MCF 10A (cell line): Measurements from ENCODE around the gene LAMA3. TPM values are rescaled to one million over a fixed set of nuclear protein-coding genes. Genes with fewer than 3 reads are reported as not detected.
A peak's percentile ranks its signal among the peaks of the same experiment; 100 is the strongest.

Experiments used
- BruUV-seq: library from RNA; stranded (reverse); fragments of 400-500 nt; replicated peaks from 2 replicates; lab custom pipeline; 2021; lab: Mats Ljungman, UMichigan
- CTCF ChIA-PET: fragments of 300-600 bp; sonication (Branson Sonifier 250); formaldehyde crosslinking; extraction: SDS; loops from one replicate; lab custom pipeline; 2021; ENCODE audit warnings: antibody characterized with exemption, inconsistent platforms; lab: Yijun Ruan, JAX
- POLR2A ChIA-PET: fragments of 300-600, 350-650 bp; sonication (Branson Sonifier 250); formaldehyde crosslinking; extraction: SDS; loops from one replicate; lab custom pipeline; 2020; ENCODE audit warnings: antibody characterized with exemption, inconsistent platforms; lab: Yijun Ruan, JAX
- DNase-seq: peaks from one replicate; pipeline ENCODE4 v3.0.0-alpha.2; 2018; ENCODE audit not compliant: unreplicated experiment
- H3K27ac Mint-ChIP-seq: one replicate; pipeline ENCODE4 v1.8.0; 2022; ENCODE audit warnings: mild to moderate bottlenecking, low read depth, mixed read lengths; ENCODE audit not compliant: unreplicated experiment
- H3K27me3 Mint-ChIP-seq: one replicate; pipeline ENCODE4 v1.8.0; 2022; ENCODE audit warnings: mixed read lengths; ENCODE audit not compliant: insufficient read depth, unreplicated experiment
- H3K36me3 Mint-ChIP-seq: one replicate; pipeline ENCODE4 v1.8.0; 2022; ENCODE audit warnings: mild to moderate bottlenecking, moderate library complexity, mixed read lengths; ENCODE audit not compliant: insufficient read depth, unreplicated experiment
- H3K4me1 Mint-ChIP-seq: one replicate; pipeline ENCODE4 v1.8.0; 2022; ENCODE audit warnings: mixed read lengths; ENCODE audit not compliant: insufficient read depth, unreplicated experiment
- H3K4me3 Mint-ChIP-seq: one replicate; pipeline ENCODE4 v1.8.0; 2022; ENCODE audit warnings: mild to moderate bottlenecking, moderate library complexity, mixed read lengths; ENCODE audit not compliant: unreplicated experiment
- H3K9me3 Mint-ChIP-seq: one replicate; pipeline ENCODE4 v1.8.0; 2022; ENCODE audit warnings: mixed read lengths; ENCODE audit not compliant: unreplicated experiment
- CTCF ChIP-seq: fragments of 200-600 bp; IDR thresholded peaks from one replicate; pipeline ENCODE4 v1.8.0; 2022; ENCODE audit warnings: antibody characterized with exemption, mild to moderate bottlenecking; ENCODE audit not compliant: unreplicated experiment
- intact Hi-C: fragments of 100-400 bp; cut with micrococcal nuclease; formaldehyde crosslinking; loops from 2 replicates; pipeline ENCODE4 v1.14.1; 2022
- total RNA-seq: library from RNA; stranded (reverse); gene quantifications from 2 replicates; pipeline ENCODE4 v1.2.3, GENCODE V29; 2022

The LAMA3 gene
- total RNA-seq, 1 experiment from 2014 or later = 371 TPM

GRCh38 chr18:23938043-23938756 lies 248.9 kb downstream of the LAMA3 start:
- POLR2A ChIA-PET = interaction anchor here (0.7 kb wide), 1 partner anchor 11 kb away, joined by 3 read pairs; no protein-coding TSS in a partner anchor
- no TSS peak for BruUV-seq
- H3K36me3 Mint-ChIP-seq = peaks cover 100% of the 10 kb centered on the region

GRCh38 chr18:23938901-23939341 lies 249.7 kb downstream of the LAMA3 start:
- intact Hi-C loops = no loop called here
- Mint-ChIP-seq H3K27me3 (no peaks in the 10 kb centered on the region), H3K27ac (no peak overlapping the region), H3K9me3 (no peaks in the 10 kb centered on the region), H3K36me3 (peaks cover 100% of the 10 kb centered on the region), H3K4me3 (no peak overlapping the region), H3K4me1 (peaks cover 5% of the 10 kb centered on the region)
- POLR2A ChIA-PET = interaction anchor here (0.6 to 0.8 kb wide), 3 partner anchors 9 to 77 kb away, joined by 3 read pairs; no protein-coding TSS in a partner anchor
- no peak for DNase-seq
- CTCF ChIA-PET = interaction anchor here (0.7 to 0.8 kb wide), 4 partner anchors 9 to 329 kb away, joined by 3 to 4 read pairs (median 4); no protein-coding TSS in a partner anchor
- BruUV-seq = no TSS peak
- no peak for TF ChIP-seq CTCF

More at GRCh38 chr18:23938043-23938756, 248.9 kb downstream of the LAMA3 start:
- H3K9me3 Mint-ChIP-seq = no peaks in the 10 kb centered on the region
- no peaks in the 10 kb centered on the region for H3K27me3 Mint-ChIP-seq
- H3K27ac Mint-ChIP-seq = no peak overlapping the region
- no peak overlapping the region for H3K4me3 Mint-ChIP-seq
- CTCF ChIA-PET = interaction anchor here (0.6 to 0.8 kb wide), 4 partner anchors 9 to 329 kb away, joined by 3 to 4 read pairs (median 3); no protein-coding TSS in a partner anchor
- intact Hi-C loops = no loop called here
- TF ChIP-seq CTCF = no peak
- peaks cover 5% of the 10 kb centered on the region for H3K4me1 Mint-ChIP-seq
- no peak for DNase-seq

- Mint-ChIP-seq H3K27me3 (no peaks in the 10 kb centered on the region), H3K4me1 (peaks cover 5% of the 10 kb centered on the region), H3K27ac (no peak overlapping the region), H3K4me3 (no peak overlapping the region), H3K36me3 (peaks cover 100% of the 10 kb centered on the region), H3K9me3 (no peaks in the 10 kb centered on the region)
- POLR2A ChIA-PET = interaction anchor here (0.6 to 0.8 kb wide), 3 partner anchors 8 to 77 kb away, joined by 3 read pairs; no protein-coding TSS in a partner anchor
- intact Hi-C loops = no loop called here
- CTCF ChIA-PET = interaction anchor here (0.8 kb wide), 1 partner anchor 21 kb away, joined by 4 read pairs; no protein-coding TSS in a partner anchor
- no peak for DNase-seq
- TF ChIP-seq CTCF = no peak
- no TSS peak for BruUV-seq
Observed at GRCh38 chr18:23939366-23939765, 250.1 kb downstream of the LAMA3 start.

- Mint-ChIP-seq H3K4me1 (peaks cover 5% of the 10 kb centered on the region), H3K27ac (peak overlapping the region; percentile 51), H3K9me3 (no peaks in the 10 kb centered on the region), H3K36me3 (peaks cover 100% of the 10 kb centered on the region), H3K27me3 (no peaks in the 10 kb centered on the region), H3K4me3 (no peak overlapping the region)
- no peak for TF ChIP-seq CTCF
- POLR2A ChIA-PET = interaction anchor here (0.6 kb wide), 1 partner anchor 415 kb away, joined by 3 read pairs; no protein-coding TSS in a partner anchor
- no TSS peak for BruUV-seq
- no peak for DNase-seq
- CTCF ChIA-PET = interaction anchor here (1.0 to 1.5 kb wide), 2 partner anchors 178 to 180 kb away, joined by 3 to 5 read pairs; no protein-coding TSS in a partner anchor
- intact Hi-C loops = no loop called here
Observed at GRCh38 chr18:23939896-23940295, 250.6 kb downstream of the LAMA3 start.
